Epithelial cell of esophagus (primary cell): ENCODE data around the gene LFNG.

Source experiments
- DNase-seq: peaks from one replicate; pipeline ENCODE4 v3.0.0; 2010; ENCODE audit warnings: low read depth
- H3K4me3 ChIP-seq: 2 replicates; pipeline ENCODE4 v1.5.1; 2011; ENCODE audit warnings: mild to moderate bottlenecking, low read length, control low read depth
- TF ChIP-seq, protein P1 (sequence below): IDR thresholded peaks from 2 replicates; pipeline ENCODE4 v1.5.1; 2011; ENCODE audit warnings: low read depth, mild to moderate bottlenecking, low read length, control low read depth, inconsistent platforms; ENCODE audit not compliant: insufficient read depth; ENCODE audit errors: missing control alignments

Gene LFNG

GRCh38 chr7:2493205-2494164 is 26.1 kb upstream of the LFNG start:
- DNase-seq = no peak
- TF ChIP-seq, protein P1, sequence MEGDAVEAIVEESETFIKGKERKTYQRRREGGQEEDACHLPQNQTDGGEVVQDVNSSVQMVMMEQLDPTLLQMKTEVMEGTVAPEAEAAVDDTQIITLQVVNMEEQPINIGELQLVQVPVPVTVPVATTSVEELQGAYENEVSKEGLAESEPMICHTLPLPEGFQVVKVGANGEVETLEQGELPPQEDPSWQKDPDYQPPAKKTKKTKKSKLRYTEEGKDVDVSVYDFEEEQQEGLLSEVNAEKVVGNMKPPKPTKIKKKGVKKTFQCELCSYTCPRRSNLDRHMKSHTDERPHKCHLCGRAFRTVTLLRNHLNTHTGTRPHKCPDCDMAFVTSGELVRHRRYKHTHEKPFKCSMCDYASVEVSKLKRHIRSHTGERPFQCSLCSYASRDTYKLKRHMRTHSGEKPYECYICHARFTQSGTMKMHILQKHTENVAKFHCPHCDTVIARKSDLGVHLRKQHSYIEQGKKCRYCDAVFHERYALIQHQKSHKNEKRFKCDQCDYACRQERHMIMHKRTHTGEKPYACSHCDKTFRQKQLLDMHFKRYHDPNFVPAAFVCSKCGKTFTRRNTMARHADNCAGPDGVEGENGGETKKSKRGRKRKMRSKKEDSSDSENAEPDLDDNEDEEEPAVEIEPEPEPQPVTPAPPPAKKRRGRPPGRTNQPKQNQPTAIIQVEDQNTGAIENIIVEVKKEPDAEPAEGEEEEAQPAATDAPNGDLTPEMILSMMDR = no peak
- H3K4me3 ChIP-seq = no peak overlapping the region

- TF ChIP-seq, protein P1 = no peak
- DNase-seq = no peak
- H3K4me3 ChIP-seq = no peak overlapping the region
These were observed 25.1 kb upstream of the LFNG start for GRCh38 chr7:2494191-2495130.

GRCh38 chr7:2495418-2496299 is 23.9 kb upstream of the LFNG start:
- no peak overlapping the region for H3K4me3 ChIP-seq
- TF ChIP-seq, protein P1 = no peak
- DNase-seq = no peak

- DNase-seq = no peak
- TF ChIP-seq, protein P1 = no peak
- no peak overlapping the region for H3K4me3 ChIP-seq
These were observed 23.2 kb upstream of the LFNG start for GRCh38 chr7:2496375-2496774.

DNA sequence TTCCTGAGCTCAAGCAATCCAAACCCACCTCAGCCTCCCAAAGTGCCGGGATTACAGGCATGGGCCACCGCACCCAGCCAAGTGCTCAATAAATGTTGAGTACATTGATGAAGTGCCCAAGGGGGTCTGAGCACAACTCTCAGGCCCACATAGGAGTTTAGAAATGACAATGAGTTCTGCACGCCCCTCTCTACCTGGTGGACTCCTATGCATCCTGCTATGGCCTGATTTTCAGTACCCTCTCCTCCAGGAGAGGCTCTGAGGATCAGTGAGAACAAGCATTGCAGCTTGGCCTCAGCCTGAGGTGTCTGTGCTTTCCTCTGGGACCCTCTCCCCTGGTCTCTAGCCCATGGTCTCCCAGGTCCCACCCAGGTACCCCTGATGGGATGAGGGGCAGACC is 22.5 kb upstream of the LFNG start:
- no peak for DNase-seq
- no peak overlapping the region for H3K4me3 ChIP-seq
- TF ChIP-seq, protein P1 = no peak
